IPS-NIHi11 (cell line): ENCODE data around the gene APOL3.
"Not testable (repeated sequence)": the region's sequence is repeated elsewhere in the genome, so short reads cannot be mapped to it uniquely, and the experiment has no call there.

Experiments
- DNase-seq: peaks from one replicate; pipeline ENCODE4 v3.0.0; 2012; ENCODE audit warnings: mixed read lengths, low spot score

APOL3 gene, protein sequence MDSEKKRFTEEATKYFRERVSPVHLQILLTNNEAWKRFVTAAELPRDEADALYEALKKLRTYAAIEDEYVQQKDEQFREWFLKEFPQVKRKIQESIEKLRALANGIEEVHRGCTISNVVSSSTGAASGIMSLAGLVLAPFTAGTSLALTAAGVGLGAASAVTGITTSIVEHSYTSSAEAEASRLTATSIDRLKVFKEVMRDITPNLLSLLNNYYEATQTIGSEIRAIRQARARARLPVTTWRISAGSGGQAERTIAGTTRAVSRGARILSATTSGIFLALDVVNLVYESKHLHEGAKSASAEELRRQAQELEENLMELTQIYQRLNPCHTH

GRCh38 chr22:36160499-36160942 is at the start of gene APOL3:
TSS of gene APOL3 (minus strand) at chr22:36160755. CDS start at chr22:36149055, 11,700 bp downstream.
- no peak for DNase-seq

GRCh38 chr22:36210224-36210623 is 49.7 kb upstream of the APOL3 start:
- DNase-seq: no peak

DNA sequence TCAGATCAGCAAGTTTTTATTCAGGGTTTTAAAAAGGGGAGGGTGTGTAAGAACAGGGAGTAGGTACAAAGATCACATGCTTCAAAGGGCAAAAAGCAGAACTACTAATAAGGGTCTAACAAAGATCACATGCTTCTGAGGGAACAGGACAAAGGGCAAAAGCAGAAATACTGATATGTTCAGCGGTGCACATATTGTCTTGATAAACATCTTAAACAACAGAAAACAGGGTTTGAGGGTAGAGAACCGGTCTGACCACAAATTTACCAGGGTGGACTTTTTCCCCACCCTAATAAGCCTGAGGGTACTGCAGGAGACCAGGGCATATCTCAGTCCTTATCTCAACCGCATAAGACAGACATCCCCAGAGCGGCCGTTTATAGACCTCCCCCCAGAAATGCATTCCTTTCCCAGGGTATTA is 48.9 kb upstream of the APOL3 start:
- DNase-seq: not testable (repeated sequence)

GRCh38 chr22:36208914-36209313 is 48.4 kb upstream of the APOL3 start:
- DNase-seq: no peak

DNA sequence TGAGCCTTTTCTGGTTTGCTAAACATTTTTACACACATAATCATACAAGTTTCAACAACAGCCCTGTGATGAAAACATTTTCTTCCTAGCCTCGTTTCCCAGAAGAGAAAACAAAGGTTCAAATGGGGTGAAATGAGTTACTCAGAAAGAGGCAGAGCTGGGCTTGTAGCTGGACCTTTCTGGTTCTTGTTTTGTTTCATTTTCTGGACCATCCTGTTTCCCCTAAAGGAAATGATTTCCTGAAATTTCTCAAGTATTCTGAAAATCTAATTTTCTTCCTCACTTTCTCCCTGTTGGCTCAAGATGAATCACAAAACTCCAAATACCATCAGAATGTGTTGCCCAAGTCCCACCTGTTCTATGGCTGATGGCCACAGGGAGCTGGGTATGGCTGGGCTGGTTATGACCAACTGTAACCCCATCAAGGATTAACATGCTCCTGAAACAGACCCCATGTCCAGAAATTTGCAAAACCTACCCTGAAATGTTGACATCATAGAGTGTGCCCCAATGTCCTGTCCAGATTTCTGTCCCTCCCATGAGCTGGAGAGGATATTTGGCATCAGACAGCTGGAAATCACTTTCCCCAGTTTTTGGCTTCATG is 47.7 kb upstream of the APOL3 start:
- no peak for DNase-seq

DNA sequence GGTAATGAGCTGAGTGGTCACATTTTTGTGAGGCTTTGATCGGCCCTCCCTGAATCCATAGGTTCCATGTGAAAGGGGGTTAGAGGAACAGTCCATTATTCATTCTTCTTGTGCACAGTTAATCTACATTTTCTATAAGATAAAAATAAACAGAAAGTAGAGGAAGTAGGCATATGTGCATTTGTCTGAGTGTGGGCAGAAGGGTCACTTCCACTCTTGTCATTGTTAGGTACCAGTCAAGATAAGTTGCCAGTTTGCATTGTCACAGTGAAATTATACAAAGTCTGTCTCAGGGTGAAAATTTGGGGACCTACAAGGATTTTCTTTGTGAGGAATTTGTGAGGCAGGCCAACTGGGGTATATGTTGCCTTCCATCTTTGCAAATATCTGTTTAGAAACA is 45.7 kb upstream of the APOL3 start:
- DNase-seq: no peak

GRCh38 chr22:36205573-36205972 is 45.0 kb upstream of the APOL3 start:
- not testable (repeated sequence) for DNase-seq

GRCh38 chr22:36204632-36205015 is 44.1 kb upstream of the APOL3 start:
- no peak for DNase-seq

DNA sequence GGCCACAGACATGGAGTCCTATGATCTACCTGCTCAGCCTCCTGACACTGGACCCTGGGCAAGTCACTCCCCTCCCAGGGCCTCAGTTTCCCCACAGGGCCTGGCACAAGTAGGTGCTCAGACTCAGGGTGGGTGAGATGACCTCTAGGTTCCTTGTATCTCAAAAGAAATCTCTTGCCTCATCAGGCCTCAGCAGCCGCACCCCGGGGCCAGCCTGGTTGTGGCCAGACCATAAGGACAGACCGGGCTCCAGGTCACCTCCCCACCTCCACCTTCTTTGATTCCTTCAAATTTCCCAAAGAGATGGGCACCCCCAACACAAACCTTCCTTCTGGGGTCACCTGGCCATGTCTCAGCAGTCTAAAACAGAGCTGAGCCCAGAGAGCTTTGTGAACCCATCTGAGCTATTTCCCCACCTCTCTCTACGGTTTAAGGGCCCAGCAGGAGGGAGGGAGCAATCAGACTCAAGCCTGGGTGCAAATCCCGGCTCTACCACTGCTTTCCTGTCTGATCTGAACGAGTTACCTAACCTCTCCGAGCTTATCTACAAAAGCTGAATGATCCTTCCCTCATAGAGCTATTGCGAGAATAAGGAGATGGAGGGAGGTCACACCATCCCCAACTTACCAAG is 43.6 kb upstream of the APOL3 start:
- DNase-seq: no peak

DNA sequence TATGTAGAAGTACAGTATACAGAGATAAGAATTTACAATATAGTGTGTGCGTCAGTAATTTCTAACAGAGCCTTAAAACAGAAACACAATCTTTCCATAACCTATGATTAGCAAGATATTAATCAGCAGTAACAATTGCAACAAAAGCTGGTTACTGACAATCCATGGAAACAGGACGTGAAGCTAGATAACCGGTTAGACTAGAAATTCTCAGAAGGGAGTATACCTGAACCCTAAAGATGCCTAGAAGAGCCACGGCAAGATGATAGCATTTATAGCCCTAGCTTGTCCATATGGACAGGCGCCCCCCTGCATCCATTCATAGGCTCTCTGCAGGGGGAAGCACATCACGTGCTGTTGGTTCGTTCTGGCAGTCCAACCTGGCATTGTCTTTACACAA is 42.9 kb upstream of the APOL3 start:
- not testable (repeated sequence) for DNase-seq

GRCh38 chr22:36202906-36203305 is 42.4 kb upstream of the APOL3 start:
- not testable (repeated sequence) for DNase-seq

- no peak for DNase-seq
Measured at GRCh38 chr22:36201630-36202319, 41.2 kb upstream of the APOL3 start, which contains the start of gene APOL4. TSS of gene APOL4 (minus strand) at chr22:36201809. CDS start at chr22:36201734, 75 bp downstream.

GRCh38 chr22:36201025-36201424 is 40.5 kb upstream of the APOL3 start:
- not testable (repeated sequence) for DNase-seq

- DNase-seq: no peak
Measured at GRCh38 chr22:36199001-36199551, 38.5 kb upstream of the APOL3 start.

DNA sequence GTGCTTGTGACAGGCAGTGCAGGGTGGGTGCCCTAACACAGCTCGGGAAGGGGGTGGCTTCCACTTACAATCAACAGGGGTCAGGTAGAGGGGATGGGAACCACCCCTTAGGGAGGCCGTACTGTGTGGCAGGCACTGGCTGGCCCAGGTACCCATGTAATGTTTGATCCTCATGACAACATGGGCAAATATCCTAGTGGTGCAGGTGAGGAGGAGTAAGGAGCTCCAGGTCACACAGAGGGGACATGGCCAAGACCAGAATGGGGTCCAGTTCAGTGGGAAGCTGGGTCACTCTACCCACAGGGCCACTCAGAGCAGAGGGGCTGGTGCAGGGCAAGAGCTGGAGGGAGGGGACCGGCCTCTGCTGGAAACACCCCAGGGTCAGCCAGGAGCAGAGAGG is 38.0 kb upstream of the APOL3 start:
- DNase-seq: no peak

DNA sequence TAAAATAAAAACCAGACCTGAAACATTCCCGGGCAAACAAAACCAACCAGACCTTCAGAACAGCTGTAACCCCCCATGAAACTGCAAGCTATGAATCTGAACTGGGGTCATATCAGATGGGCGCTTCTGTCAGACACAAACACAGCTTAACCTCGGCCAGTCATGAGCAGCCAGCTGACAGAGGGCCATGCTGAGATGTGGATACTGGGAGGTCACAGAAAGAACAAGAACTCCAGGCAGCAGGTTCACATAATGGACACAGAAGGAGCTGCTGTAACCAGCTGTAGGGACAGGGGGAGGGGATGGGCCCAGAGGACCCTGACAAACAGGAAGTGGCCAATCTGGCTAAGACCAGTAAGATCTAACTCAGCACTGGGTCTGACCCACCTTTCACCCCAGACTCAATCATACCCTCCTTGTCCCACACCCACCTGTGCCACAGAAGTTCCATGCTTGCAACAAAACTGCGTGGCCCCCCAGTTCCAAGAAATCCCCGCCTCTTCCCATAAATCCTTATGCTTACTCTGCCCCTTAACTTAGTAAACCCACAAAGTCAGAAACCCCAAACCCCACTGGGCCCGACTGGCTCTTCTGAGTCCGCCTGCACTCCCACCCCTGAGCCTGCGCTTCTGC is 37.1 kb upstream of the APOL3 start:
- peak; percentile 50 for DNase-seq

DNA sequence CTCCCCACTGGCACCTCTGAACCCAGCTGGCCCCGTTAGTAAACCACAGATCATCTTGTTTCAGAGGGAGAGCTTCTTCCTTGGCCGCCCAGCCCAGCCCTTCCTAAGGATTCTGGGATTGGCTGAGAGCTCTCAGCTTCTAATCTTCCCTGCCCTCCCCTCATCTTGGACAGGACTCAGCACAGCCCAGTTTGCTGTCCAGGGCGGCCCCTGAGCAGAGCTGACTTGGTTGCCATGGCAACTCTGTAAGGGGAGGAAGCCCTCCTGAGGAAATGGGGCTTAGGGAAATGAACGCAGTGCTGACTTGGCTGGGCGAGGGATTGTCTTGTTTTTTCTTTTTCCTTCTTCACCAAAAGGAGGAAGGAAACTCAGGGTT is 36.5 kb upstream of the APOL3 start:
- DNase-seq: peak; percentile 81

GRCh38 chr22:36196254-36197064 is 35.9 kb upstream of the APOL3 start:
- no peak for DNase-seq

GRCh38 chr22:36194971-36195370 is 34.4 kb upstream of the APOL3 start:
- peak; percentile 63 for DNase-seq

DNA sequence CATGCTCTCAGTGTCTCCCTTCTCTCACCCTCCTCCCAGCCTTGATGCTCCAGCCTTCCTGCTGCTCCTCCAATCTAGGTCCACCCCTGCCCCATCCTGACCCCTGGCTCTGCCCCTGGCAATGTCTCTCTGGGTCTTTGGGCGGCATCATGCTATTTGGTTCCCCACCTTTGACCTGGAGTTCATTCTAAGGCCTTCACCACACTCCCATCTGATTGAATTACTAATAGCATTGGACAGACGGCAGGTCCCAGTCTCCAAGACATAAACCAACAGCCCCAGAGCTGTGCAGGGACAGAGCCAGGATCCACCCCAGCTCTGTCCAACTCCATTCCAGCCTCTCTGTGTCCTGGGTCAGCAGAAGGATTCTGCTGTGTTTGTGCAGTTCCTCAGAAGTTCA is 33.8 kb upstream of the APOL3 start:
- no peak for DNase-seq

- no peak for DNase-seq
Measured at GRCh38 chr22:36193577-36193976, 33.0 kb upstream of the APOL3 start.
